H9 (cell line): Measurements from ENCODE around the gene VAV2. TPM values are rescaled to one million over a fixed set of nuclear protein-coding genes. Genes with fewer than 3 reads are reported as not detected.

Experiments
- DNase-seq: peaks from one replicate; pipeline ENCODE4 v3.0.0-alpha.2; 2017
- H2AFZ ChIP-seq: one replicate; pipeline ENCODE4 v1.6.1; 2013; ENCODE audit warnings: mild to moderate bottlenecking, low read length, control low read depth, moderate library complexity
- H2AK5ac ChIP-seq: 2 replicates; pipeline ENCODE4 v1.6.1; 2013; ENCODE audit warnings: low read length, control low read depth, mixed read lengths; ENCODE audit not compliant: insufficient read length
- H2BK120ac ChIP-seq: one replicate; pipeline ENCODE4 v1.6.1; 2013; ENCODE audit warnings: low read depth, mild to moderate bottlenecking, low read length, control low read depth, inconsistent platforms; ENCODE audit not compliant: poor library complexity, severe bottlenecking
- H2BK12ac ChIP-seq: 2 replicates; pipeline ENCODE4 v1.6.1; 2013; ENCODE audit warnings: low read length, control low read depth, mixed read lengths, low read depth; ENCODE audit not compliant: insufficient read length
- H2BK15ac ChIP-seq: 2 replicates; pipeline ENCODE4 v1.6.1; 2013; ENCODE audit warnings: low read depth, low read length, control low read depth
- H2BK20ac ChIP-seq: one replicate; pipeline ENCODE4 v1.6.1; 2013; ENCODE audit warnings: low read depth, mild to moderate bottlenecking, low read length, control low read depth, inconsistent platforms; ENCODE audit not compliant: poor library complexity, severe bottlenecking
- H2BK5ac ChIP-seq: 2 replicates; pipeline ENCODE4 v1.6.1; 2013; ENCODE audit warnings: low read length, control low read depth, mixed read lengths; ENCODE audit not compliant: insufficient read length
- H3K14ac ChIP-seq: 2 replicates; pipeline ENCODE4 v1.6.1; 2013; ENCODE audit warnings: low read length, control low read depth; ENCODE audit not compliant: insufficient read depth
- H3K18ac ChIP-seq: 2 replicates; pipeline ENCODE4 v1.6.1; 2013; ENCODE audit warnings: low read depth, mild to moderate bottlenecking, mixed read lengths, low read length, control low read depth; ENCODE audit not compliant: insufficient read length
- H3K23ac ChIP-seq: 2 replicates; pipeline ENCODE4 v1.6.1; 2013; ENCODE audit warnings: low read length, control low read depth, mixed read lengths, low read depth; ENCODE audit not compliant: insufficient read length
- H3K23me2 ChIP-seq: 2 replicates; pipeline ENCODE4 v1.6.1; 2013; ENCODE audit warnings: low read depth, mild to moderate bottlenecking, mixed read lengths, low read length, control low read depth; ENCODE audit not compliant: insufficient read length, poor library complexity, severe bottlenecking
- H3K27ac ChIP-seq: 2 replicates; pipeline ENCODE4 v1.5.1; 2013; ENCODE audit warnings: low read length, control low read depth, mixed read lengths, low read depth; ENCODE audit not compliant: insufficient read length
- H3K27me3 ChIP-seq: 2 replicates; pipeline ENCODE4 v1.6.1; 2013; ENCODE audit warnings: low read length, control low read depth, inconsistent platforms; ENCODE audit not compliant: insufficient read depth
- H3K4ac ChIP-seq: 2 replicates; pipeline ENCODE4 v1.6.1; 2013; ENCODE audit warnings: low read depth, mild to moderate bottlenecking, control low read depth, inconsistent platforms, low read length, moderate library complexity
- H3K4me1 ChIP-seq: 2 replicates; pipeline ENCODE4 v1.6.1; 2013; ENCODE audit warnings: low read length, control low read depth, inconsistent platforms; ENCODE audit not compliant: insufficient read depth
- H3K4me2 ChIP-seq: 2 replicates; pipeline ENCODE4 v1.6.1; 2013; ENCODE audit warnings: low read length, control low read depth, mixed read lengths; ENCODE audit not compliant: insufficient read length, insufficient read depth
- H3K56ac ChIP-seq: 2 replicates; pipeline ENCODE4 v1.6.1; 2013; ENCODE audit warnings: low read depth, mild to moderate bottlenecking, mixed read lengths, low read length, control low read depth; ENCODE audit not compliant: insufficient read length
- H3K79me1 ChIP-seq: 2 replicates; pipeline ENCODE4 v1.6.1; 2013; ENCODE audit warnings: low read depth, mild to moderate bottlenecking, moderate library complexity, low read length, control low read depth, inconsistent platforms; ENCODE audit not compliant: insufficient read depth, poor library complexity, severe bottlenecking
- H3K79me2 ChIP-seq: 2 replicates; pipeline ENCODE4 v1.6.1; 2013; ENCODE audit warnings: low read length, control low read depth, inconsistent platforms; ENCODE audit not compliant: insufficient read depth
- H3K9ac ChIP-seq: 2 replicates; pipeline ENCODE4 v1.6.1; 2013; ENCODE audit warnings: low read length, control low read depth, mixed read lengths; ENCODE audit not compliant: insufficient read length; ENCODE audit errors: extremely low read depth
- H3K9me3 ChIP-seq: one replicate; pipeline ENCODE4 v1.6.1; 2013; ENCODE audit warnings: low read depth, low read length, inconsistent platforms; ENCODE audit not compliant: control insufficient read depth
- H3T11ph ChIP-seq: one replicate; pipeline ENCODE4 v1.6.1; 2013; ENCODE audit warnings: mild to moderate bottlenecking, low read length, control low read depth, inconsistent platforms
- H4K20me1 ChIP-seq: one replicate; pipeline ENCODE4 v1.6.1; 2013; ENCODE audit not compliant: control insufficient read depth, insufficient read length, insufficient read depth
- H4K5ac ChIP-seq: 2 replicates; pipeline ENCODE4 v1.6.1; 2013; ENCODE audit warnings: low read depth, mild to moderate bottlenecking, mixed read lengths, low read length, control low read depth; ENCODE audit not compliant: insufficient read length
- H4K8ac ChIP-seq: replicated peaks from 2 replicates; pipeline ENCODE4 v1.6.1; 2013; ENCODE audit warnings: low read length, control low read depth, mixed read lengths, low read depth; ENCODE audit not compliant: insufficient read length
- H4K91ac ChIP-seq: 2 replicates; pipeline ENCODE4 v1.6.1; 2013; ENCODE audit warnings: low read depth, mild to moderate bottlenecking, moderate library complexity, mixed read lengths, low read length, control low read depth; ENCODE audit not compliant: insufficient read length
- H3K27ac Mint-ChIP-seq, 3 experiments: 2 replicates in 2 of 3; 3 replicates in 1 of 3; pipeline ENCODE4 v1.8.0; 2020 to 2021; ENCODE audit warnings: mixed read lengths in 3 of 3, mild to moderate bottlenecking in 1 of 3, moderate library complexity in 1 of 3
- H3K27me3 Mint-ChIP-seq: 2 replicates; pipeline ENCODE4 v1.8.0; 2021; ENCODE audit warnings: low read depth, mild to moderate bottlenecking, moderate library complexity, mixed read lengths
- H3K36me3 Mint-ChIP-seq, 3 experiments: 2 replicates in 2 of 3; 3 replicates in 1 of 3; pipeline ENCODE4 v1.8.0; 2020 to 2021; ENCODE audit warnings: low read depth in 3 of 3, mixed read lengths in 3 of 3; ENCODE audit not compliant: insufficient read depth in 1 of 3
- H3K4me1 Mint-ChIP-seq, 2 experiments: 2 replicates each; pipeline ENCODE4 v1.8.0; 2020; ENCODE audit warnings: mixed read lengths in 2 of 2
- H3K4me3 Mint-ChIP-seq, 2 experiments: 2 replicates in 1 of 2; 3 replicates in 1 of 2; pipeline ENCODE4 v1.8.0; 2020 to 2021; ENCODE audit warnings: mild to moderate bottlenecking in 2 of 2, mixed read lengths in 2 of 2, moderate library complexity in 1 of 2
- H3K9me3 Mint-ChIP-seq, 2 experiments: 2 replicates in 1 of 2; 3 replicates in 1 of 2; pipeline ENCODE4 v1.8.0; 2020; ENCODE audit warnings: mild to moderate bottlenecking in 2 of 2, mixed read lengths in 2 of 2, moderate library complexity in 1 of 2
- WGBS: extraction: QIAGEN DNeasy Blood & Tissue Kit; methylation state at CpG from one replicate; pipeline ENCODE4 v1.1.7; 2013; ENCODE audit warnings: missing lambda C conversion rate, low lambda C conversion rate, mixed read lengths; ENCODE audit not compliant: insufficient read length; ENCODE audit errors: extremely low coverage; 5-methylcytosine and 5-hydroxymethylcytosine counted together
- total RNA-seq: library from RNA; stranded (reverse); gene quantifications from 2 replicates; pipeline ENCODE4 v1.2.1, GENCODE V29; 2021
- TF ChIP-seq, protein P1 (sequence below): fragments of 200-600 bp; sonication (generic); conservative IDR thresholded peaks from 3 replicates; pipeline ENCODE4 v1.8.0; 2021; ENCODE audit warnings: antibody characterized with exemption, mild to moderate bottlenecking

Gene VAV2
- total RNA-seq, 1 experiment from 2014 or later: 58.7 TPM

- H2AFZ ChIP-seq: no peak overlapping the region
- no peak for DNase-seq
- Mint-ChIP-seq H3K27me3 (no peaks in the 10 kb centered on the region), H3K4me3 (no peak overlapping the region), H3K27ac (peak overlapping the region in 2 of 3 experiments; percentile 70 to 77; a peak in 4 of 7 replicates), H3K9me3 (no peaks in the 10 kb centered on the region), H3K36me3 (peaks cover 0 to 28% (median 1%) of the 10 kb centered on the region in 3 experiments; a peak in 3 of 7 replicates), H3K4me1 (peaks cover 3 to 18% of the 10 kb centered on the region in 2 experiments; a peak in 3 of 4 replicates)
- no peak overlapping the region for H3K9ac ChIP-seq
- no peak overlapping the region for H2BK20ac ChIP-seq
- no peak overlapping the region for H2AK5ac ChIP-seq
- WGBS: no CpG with 5 or more reads among the region's 13 CpGs
- TF ChIP-seq, protein P1, sequence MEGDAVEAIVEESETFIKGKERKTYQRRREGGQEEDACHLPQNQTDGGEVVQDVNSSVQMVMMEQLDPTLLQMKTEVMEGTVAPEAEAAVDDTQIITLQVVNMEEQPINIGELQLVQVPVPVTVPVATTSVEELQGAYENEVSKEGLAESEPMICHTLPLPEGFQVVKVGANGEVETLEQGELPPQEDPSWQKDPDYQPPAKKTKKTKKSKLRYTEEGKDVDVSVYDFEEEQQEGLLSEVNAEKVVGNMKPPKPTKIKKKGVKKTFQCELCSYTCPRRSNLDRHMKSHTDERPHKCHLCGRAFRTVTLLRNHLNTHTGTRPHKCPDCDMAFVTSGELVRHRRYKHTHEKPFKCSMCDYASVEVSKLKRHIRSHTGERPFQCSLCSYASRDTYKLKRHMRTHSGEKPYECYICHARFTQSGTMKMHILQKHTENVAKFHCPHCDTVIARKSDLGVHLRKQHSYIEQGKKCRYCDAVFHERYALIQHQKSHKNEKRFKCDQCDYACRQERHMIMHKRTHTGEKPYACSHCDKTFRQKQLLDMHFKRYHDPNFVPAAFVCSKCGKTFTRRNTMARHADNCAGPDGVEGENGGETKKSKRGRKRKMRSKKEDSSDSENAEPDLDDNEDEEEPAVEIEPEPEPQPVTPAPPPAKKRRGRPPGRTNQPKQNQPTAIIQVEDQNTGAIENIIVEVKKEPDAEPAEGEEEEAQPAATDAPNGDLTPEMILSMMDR: no peak
- H3K18ac ChIP-seq: no peak overlapping the region
- H2BK5ac ChIP-seq: no peak overlapping the region
- H3K4ac ChIP-seq: no peak overlapping the region
- no peak overlapping the region for H3K27ac ChIP-seq
- no peak overlapping the region for H3K4me2 ChIP-seq
- H3K79me2 ChIP-seq: no peaks in the 10 kb centered on the region
- H3T11ph ChIP-seq: no peak overlapping the region
- H3K56ac ChIP-seq: no peak overlapping the region
- no peaks in the 10 kb centered on the region for H3K9me3 ChIP-seq
- no peak overlapping the region for H3K14ac ChIP-seq
- no peaks in the 10 kb centered on the region for H3K27me3 ChIP-seq
- H4K20me1 ChIP-seq: no peaks in the 10 kb centered on the region
- no peaks in the 10 kb centered on the region for H3K4me1 ChIP-seq
- H4K91ac ChIP-seq: no peak overlapping the region
- H4K8ac ChIP-seq: no peak overlapping the region
- H2BK120ac ChIP-seq: no peak overlapping the region
- no peak overlapping the region for H2BK15ac ChIP-seq
- no peak overlapping the region for H3K23ac ChIP-seq
- no peaks in the 10 kb centered on the region for H3K23me2 ChIP-seq
- H2BK12ac ChIP-seq: no peak overlapping the region
- no peaks in the 10 kb centered on the region for H3K79me1 ChIP-seq
- H4K5ac ChIP-seq: no peak overlapping the region
Measured at GRCh38 chr9:133803745-133804144, 188.4 kb downstream of the VAV2 start.
